Renal pelvis (tissue), 4 donors: ENCODE data around the gene EFCAB9. TPM values are rescaled to one million over a fixed set of nuclear protein-coding genes. Genes with fewer than 3 reads are reported as not detected.

Experiments used
- DNase-seq: peaks from one replicate; pipeline ENCODE4 v3.0.0-alpha.2; 2013
- polyA plus RNA-seq, 3 donors: library from polyadenylated mRNA; unstranded; fragments of 120-200 nt; gene quantifications; one replicate each; pipeline ENCODE4 v1.2.1, GENCODE V29; 2013; ENCODE audit not compliant: insufficient read length in 3 of 3

The EFCAB9 gene
- polyA plus RNA-seq, 3 donors, result not detected

DNA sequence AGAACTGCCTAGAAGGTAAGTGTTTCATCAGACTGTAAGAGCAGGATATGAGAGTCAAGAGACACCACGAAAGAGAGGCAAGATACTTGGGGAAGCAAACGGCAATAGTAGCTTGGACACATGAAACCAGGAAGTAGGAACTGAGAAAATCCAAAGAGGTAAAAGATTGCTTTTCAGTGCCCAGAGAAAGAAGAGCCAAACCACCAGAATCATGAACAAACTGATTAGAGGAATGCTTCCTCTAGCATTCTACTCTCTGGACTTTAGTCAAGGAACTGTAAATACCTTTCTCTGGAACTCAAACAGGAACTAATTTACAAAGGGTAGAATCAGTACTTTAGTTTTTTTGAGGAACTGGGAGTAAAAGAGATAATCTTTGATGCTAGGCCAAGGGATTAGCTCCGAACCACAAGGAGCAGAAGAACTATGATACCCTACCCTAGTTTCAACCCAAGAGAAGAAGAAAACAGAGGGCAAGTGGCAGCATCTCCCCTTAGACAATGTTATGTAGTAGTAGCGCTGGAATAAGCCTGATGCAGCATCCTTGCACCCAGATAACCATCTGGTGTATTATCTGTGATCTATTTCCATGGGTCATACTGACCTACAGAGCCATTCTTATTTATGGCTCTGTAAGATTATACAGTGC is 41.3 kb downstream of the EFCAB9 start:
- DNase-seq, result no peak

DNA sequence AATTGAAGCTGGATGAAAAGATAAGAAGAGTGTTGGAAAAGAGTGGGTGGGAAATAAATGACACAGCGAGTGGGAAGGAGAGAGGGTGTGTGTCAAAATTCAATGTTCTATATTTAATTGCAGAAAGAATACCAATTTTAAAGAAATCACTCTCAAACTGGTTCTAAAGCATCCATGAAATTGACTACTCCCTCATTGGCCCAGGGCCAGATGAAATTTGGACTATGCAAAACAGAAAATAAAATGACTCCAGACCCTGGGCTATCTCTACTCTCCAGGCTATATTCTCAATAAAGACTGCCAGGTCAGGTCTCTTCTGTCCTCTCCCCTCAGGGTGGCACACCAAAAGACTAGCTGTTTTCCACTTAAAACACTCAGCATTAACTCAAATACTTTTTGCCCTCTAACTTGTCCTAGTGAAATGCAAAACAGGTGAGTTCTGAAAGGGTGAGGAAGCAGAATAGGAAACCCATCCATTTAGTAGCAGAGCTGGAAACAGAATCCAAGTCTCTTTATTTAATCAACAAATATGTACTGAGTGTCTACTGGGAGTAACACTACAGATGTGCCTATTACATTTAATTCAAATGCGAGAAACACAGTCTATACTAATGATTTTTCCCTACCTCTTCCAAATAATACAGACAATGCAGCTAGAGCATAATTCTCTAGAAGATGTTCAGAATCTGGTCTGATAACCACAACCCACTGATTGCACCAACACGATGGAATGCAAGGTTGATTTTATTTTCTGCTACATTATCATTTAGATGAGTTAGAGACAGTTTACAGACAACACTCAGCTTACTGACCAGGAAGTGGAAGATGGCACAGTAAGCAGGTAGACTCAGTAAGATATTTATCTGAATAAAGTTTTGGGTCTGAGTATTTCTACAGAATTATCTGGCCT is 42.1 kb downstream of the EFCAB9 start:
- no peak for DNase-seq

DNA sequence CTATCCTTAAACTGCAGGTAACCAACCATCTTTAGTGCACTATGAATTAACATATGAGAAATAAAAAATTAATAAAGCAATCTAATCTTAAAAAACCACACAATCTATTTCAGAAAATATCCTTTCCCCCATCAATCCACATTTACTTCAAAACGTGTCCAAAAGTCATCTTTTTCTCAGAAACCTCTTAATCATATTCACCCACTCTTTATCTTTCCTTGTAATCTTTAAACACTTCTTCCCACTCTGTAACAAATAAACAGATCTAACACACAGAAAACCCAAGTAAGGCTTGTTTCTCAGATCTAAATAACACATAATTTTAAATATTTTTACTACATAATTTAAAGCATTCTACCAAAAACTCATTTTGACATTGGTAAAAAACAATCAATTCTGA is 44.4 kb downstream of the EFCAB9 start:
- no peak for DNase-seq

DNA sequence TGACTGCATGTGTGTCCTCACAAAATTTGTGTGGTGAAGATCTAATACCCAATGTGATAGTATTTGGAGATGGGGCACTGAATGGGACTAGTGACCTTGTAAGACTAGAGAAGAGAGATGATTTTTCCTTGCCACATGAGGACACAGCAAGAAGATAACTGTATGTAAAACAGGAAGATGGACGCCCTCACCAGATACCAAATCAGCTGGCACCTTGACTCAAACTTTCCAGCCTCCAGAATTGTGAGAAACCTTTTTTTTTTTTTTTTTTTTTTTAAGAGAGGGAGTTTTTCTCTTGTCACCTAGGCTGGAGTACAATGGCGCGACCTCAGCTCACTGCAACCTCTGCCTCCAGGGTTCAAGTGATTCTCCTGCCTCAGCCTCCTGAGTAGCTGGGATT is 49.3 kb downstream of the EFCAB9 start:
- DNase-seq, result no peak

DNA sequence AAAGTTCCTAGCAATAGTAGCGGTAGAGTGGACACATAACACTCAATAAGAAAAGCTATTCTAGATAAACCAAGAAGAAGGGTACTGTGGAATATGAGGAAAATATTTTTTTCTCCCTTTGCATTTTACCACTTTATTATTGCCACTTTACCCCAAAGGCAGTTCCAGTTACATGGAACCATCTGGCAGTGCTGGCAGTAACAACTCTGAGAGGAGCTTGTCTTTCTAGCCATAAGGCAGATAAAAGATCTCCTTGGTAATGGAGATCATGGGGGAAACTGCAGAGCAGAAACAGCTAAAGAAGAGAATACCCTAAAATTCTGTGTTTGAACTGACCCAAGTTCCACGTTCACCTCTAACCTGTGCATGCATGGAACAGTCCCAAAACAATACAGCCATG is 51.1 kb downstream of the EFCAB9 start:
- DNase-seq, result no peak

DNA sequence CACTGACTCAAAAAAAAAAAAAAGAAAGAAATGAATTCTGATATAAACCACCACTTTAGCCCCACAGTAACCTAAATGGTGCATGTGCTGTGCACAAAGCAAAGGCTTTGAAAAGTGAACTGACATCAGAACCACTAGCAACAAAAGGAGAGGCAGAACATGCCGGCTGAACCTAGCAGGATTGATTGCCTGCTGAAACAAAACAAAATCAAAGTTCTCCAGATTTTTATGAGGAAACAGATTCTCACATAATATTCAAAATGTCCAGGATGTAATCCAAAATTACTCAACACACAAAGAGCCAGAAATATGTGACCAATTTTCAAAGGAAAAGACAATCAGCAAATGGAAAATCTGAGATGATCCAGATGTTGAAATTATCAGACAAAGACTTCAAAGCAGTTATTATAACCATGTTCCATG is 51.7 kb downstream of the EFCAB9 start:
- no peak for DNase-seq

DNA sequence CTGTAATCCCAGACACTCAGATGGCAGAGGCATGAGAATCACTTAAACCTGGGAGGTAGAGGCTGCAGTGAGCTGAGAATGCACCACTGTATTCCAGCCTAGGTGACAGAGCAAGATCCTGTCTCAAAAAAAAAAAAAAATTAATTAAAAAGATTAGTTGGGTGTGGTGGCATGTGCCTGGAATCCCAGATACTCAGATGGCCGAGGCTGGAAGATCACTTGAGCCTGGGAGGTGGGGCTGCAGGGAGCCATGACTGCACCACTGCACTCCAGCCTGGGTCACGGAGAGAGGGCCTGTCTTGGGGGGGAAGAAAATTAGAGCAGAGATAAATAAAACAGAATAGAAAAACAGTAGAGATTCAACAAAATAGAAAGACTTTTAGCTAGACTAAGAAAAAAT is 54.7 kb downstream of the EFCAB9 start:
- DNase-seq, result no peak

DNA sequence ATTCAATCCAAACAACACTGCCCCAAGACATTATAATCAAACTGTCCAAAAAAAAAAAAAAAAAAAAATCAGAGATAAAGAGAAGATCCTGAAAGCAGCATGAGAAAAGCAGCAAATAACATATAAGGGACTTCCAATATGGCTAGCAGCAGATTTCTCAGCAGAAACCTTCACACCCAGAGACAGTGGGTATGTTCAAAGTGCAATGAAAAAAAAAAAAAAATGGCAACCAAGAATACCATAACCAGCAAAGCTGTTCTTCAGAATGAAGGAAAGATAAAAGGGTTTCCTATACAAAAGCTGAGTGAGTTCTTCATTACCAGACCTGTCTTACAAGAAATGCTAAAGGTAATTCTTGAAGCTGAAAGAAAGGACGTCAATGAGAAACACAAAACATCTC is 57.4 kb downstream of the EFCAB9 start:
- no peak for DNase-seq

DNA sequence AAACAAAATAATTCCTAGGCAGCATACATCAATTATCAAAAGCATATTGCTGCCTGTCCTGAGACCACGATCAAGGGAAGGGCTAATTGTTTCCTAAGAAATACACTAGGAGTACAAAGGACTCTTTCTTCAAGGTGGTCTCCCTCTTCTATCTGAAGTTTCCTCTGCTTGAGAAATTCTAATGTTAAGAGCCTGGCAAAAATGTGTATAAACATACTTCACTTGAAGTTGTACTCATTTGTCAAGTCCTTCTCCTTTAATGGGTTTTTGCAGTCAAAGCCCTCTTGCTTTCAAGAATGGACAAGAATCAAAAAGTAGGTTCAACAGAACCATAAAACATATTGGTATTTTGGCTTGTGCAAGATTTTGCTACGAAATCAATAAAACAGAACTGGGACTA is 58.5 kb downstream of the EFCAB9 start:
- no peak for DNase-seq

Other genes starting within 250 kb of the EFCAB9 start
- 10 to 100 TPM; 51.9 to 55.2 (median 52.0) TPM for gene FBXW11, start 187.5 kb upstream of the EFCAB9 start, polyA plus RNA-seq
- 10 to 100 TPM; 15.4 to 19.0 (median 16.4) TPM for gene STK10, start 5.9 kb upstream of the EFCAB9 start, polyA plus RNA-seq
- 10 to 100 TPM; 58.3 to 68.7 (median 60.6) TPM for gene UBTD2, start 89.6 kb downstream of the EFCAB9 start, polyA plus RNA-seq